ENCODE results near the gene KTN1.

KTN1 gene

GRCh38 chr14:55698051-55698450 lies 118.0 kb downstream of the KTN1 start:
- TF ChIP-seq PKNOX1 (IDR thresholded peaks at IDR 0.05) (no peak), BHLHE40 (IDR thresholded peaks at IDR 0.05; ENCODE audit: borderline replicate concordance) (no peak), SUZ12 (IDR thresholded peaks at IDR 0.05) (no peak), ZNF384 (IDR thresholded peaks at IDR 0.05) (no peak), TARDBP (IDR thresholded peaks at IDR 0.05) (no peak), CTBP1 (IDR thresholded peaks at IDR 0.05; ENCODE audit: borderline replicate concordance) (no peak), SP1 (IDR thresholded peaks at IDR 0.05) (no peak), HDGF (IDR thresholded peaks at IDR 0.05; ENCODE audit: borderline replicate concordance) (no peak), ARNT (IDR thresholded peaks at IDR 0.05) (no peak), NFRKB (IDR thresholded peaks at IDR 0.05) (no peak)
- DNase-seq (ENCODE audit: extremely low spot score) = no peak
- CTCF ChIA-PET = no interaction called here
- POLR2A ChIA-PET = no interaction called here

- CTCF ChIA-PET = no interaction called here
- TF ChIP-seq ELF4 (IDR thresholded peaks at IDR 0.05) (no peak), CTBP1 (IDR thresholded peaks at IDR 0.05; ENCODE audit: borderline replicate concordance) (no peak), L3MBTL2 (conservative IDR thresholded peaks at IDR 0.05) (no peak), ZNF384 (IDR thresholded peaks at IDR 0.05) (no peak), NFRKB (IDR thresholded peaks at IDR 0.05) (no peak), LEF1 (IDR thresholded peaks at IDR 0.05; ENCODE audit: borderline replicate concordance) (no peak), SUZ12 (IDR thresholded peaks at IDR 0.05) (no peak), FOXK2 (IDR thresholded peaks at IDR 0.05) (no peak), SP1 (IDR thresholded peaks at IDR 0.05) (no peak), ARNT (IDR thresholded peaks at IDR 0.05) (no peak), BHLHE40 (IDR thresholded peaks at IDR 0.05; ENCODE audit: borderline replicate concordance) (no peak), FOXM1 (IDR thresholded peaks at IDR 0.05; ENCODE audit: borderline replicate concordance) (no peak), TARDBP (IDR thresholded peaks at IDR 0.05) (no peak), PKNOX1 (IDR thresholded peaks at IDR 0.05) (no peak), FOXA1 (IDR thresholded peaks at IDR 0.05) (no peak), HDGF (IDR thresholded peaks at IDR 0.05; ENCODE audit: borderline replicate concordance) (no peak)
- DNase-seq (ENCODE audit: extremely low spot score) = no peak
- POLR2A ChIA-PET = no interaction called here
Observed at GRCh38 chr14:55699131-55700057, 119.4 kb downstream of the KTN1 start.

GRCh38 chr14:55701638-55702037 lies 121.6 kb downstream of the KTN1 start:
- TF ChIP-seq SP1 (IDR thresholded peaks at IDR 0.05) (no peak), TARDBP (IDR thresholded peaks at IDR 0.05) (no peak), LEF1 (IDR thresholded peaks at IDR 0.05; ENCODE audit: borderline replicate concordance) (no peak), SUZ12 (IDR thresholded peaks at IDR 0.05) (no peak), CTBP1 (IDR thresholded peaks at IDR 0.05; ENCODE audit: borderline replicate concordance) (no peak), HDGF (IDR thresholded peaks at IDR 0.05; ENCODE audit: borderline replicate concordance) (no peak)
- POLR2A ChIA-PET = no interaction called here
- DNase-seq (ENCODE audit: extremely low spot score) = no peak
- CTCF ChIA-PET = interaction anchor here (0.7 kb wide), 1 partner anchor 264 kb away, joined by 3 read pairs; no protein-coding TSS in a partner anchor

GRCh38 chr14:55702511-55702910 lies 122.5 kb downstream of the KTN1 start:
- TF ChIP-seq FOXA1 (IDR thresholded peaks at IDR 0.05) (no peak), ELF4 (IDR thresholded peaks at IDR 0.05) (no peak), PKNOX1 (IDR thresholded peaks at IDR 0.05) (no peak)
- DNase-seq (ENCODE audit: extremely low spot score) = no peak
- CTCF ChIA-PET = no interaction called here
- POLR2A ChIA-PET = no interaction called here

- TF ChIP-seq CTBP1 (IDR thresholded peaks at IDR 0.05; ENCODE audit: borderline replicate concordance) (no peak), ELF4 (IDR thresholded peaks at IDR 0.05) (no peak), LEF1 (IDR thresholded peaks at IDR 0.05; ENCODE audit: borderline replicate concordance) (no peak), NFRKB (IDR thresholded peaks at IDR 0.05) (no peak), BHLHE40 (IDR thresholded peaks at IDR 0.05; ENCODE audit: borderline replicate concordance) (no peak), HDGF (IDR thresholded peaks at IDR 0.05; ENCODE audit: borderline replicate concordance) (no peak), L3MBTL2 (conservative IDR thresholded peaks at IDR 0.05) (no peak), ZNF384 (IDR thresholded peaks at IDR 0.05) (no peak), PKNOX1 (IDR thresholded peaks at IDR 0.05) (no peak), ARNT (IDR thresholded peaks at IDR 0.05) (no peak), SP1 (IDR thresholded peaks at IDR 0.05) (no peak), FOXM1 (IDR thresholded peaks at IDR 0.05; ENCODE audit: borderline replicate concordance) (no peak), SUZ12 (IDR thresholded peaks at IDR 0.05) (no peak), TARDBP (IDR thresholded peaks at IDR 0.05) (no peak), FOXK2 (IDR thresholded peaks at IDR 0.05) (no peak), FOXA1 (IDR thresholded peaks at IDR 0.05) (no peak)
- DNase-seq (ENCODE audit: extremely low spot score) = no peak
- POLR2A ChIA-PET = no interaction called here
- CTCF ChIA-PET = interaction anchor here (0.6 kb wide), 1 partner anchor 36 kb away, joined by 3 read pairs; no protein-coding TSS in a partner anchor
Observed at GRCh38 chr14:55704654-55705053, 124.6 kb downstream of the KTN1 start.

Measured in HEK293T (cell line).